ENCODE data around the gene LTN1. TPM values are rescaled to one million over a fixed set of nuclear protein-coding genes. Genes with fewer than 3 reads are reported as not detected.

Gene LTN1
- total RNA-seq, 1 donor from 2014 or later, result 28.9 TPM

GRCh38 chr21:28908351-28908750, 84.3 kb downstream of the LTN1 start:
- no peak overlapping the region for H3K27ac Mint-ChIP-seq (ENCODE audit: unreplicated experiment)
- H3K36me3 Mint-ChIP-seq (ENCODE audit: low read depth, unreplicated experiment), result no peaks in the 10 kb centered on the region
- Histone ChIP-seq H3K9me3 (ENCODE audit: insufficient read depth, low read depth, low read length) (no peaks in the 10 kb centered on the region), H3K4me2 (ENCODE audit: low read length) (no peak overlapping the region), H3K79me2 (ENCODE audit: insufficient read depth, low read length) (no peaks in the 10 kb centered on the region), H3K4me3 (ENCODE audit: insufficient read depth, low read depth, low read length) (no peak overlapping the region), H3K27me3 (ENCODE audit: insufficient read depth, low read length) (no peaks in the 10 kb centered on the region), H4K20me1 (ENCODE audit: insufficient read depth, low read length) (no peaks in the 10 kb centered on the region), H3K4me1 (ENCODE audit: insufficient read depth, low read length) (no peaks in the 10 kb centered on the region), H3K9ac (ENCODE audit: low read length) (no peak overlapping the region), H3K27ac (ENCODE audit: low read depth, low read length) (no peak overlapping the region), H3K36me3 (ENCODE audit: insufficient read depth, low read length) (no peaks in the 10 kb centered on the region), H2AFZ (ENCODE audit: low read depth, low read length) (no peak overlapping the region)
- TF ChIP-seq CTCF (IDR thresholded peaks at IDR 0.05; ENCODE audit: insufficient read depth, low read depth, low read length) (no peak), EZH2 (IDR thresholded peaks at IDR 0.05; ENCODE audit: insufficient read depth, low read length) (no peak)
- no peaks in the 10 kb centered on the region for H3K27me3 Mint-ChIP-seq (ENCODE audit: low read depth, unreplicated experiment)
- no peaks in the 10 kb centered on the region for H3K9me3 Mint-ChIP-seq (ENCODE audit: unreplicated experiment)
- no peaks in the 10 kb centered on the region for H3K4me1 Mint-ChIP-seq (ENCODE audit: low read depth, unreplicated experiment)
- H3K4me3 Mint-ChIP-seq (ENCODE audit: unreplicated experiment), result no peak overlapping the region
- FAIRE-seq (no peak), DNase-seq (ENCODE audit: low read depth) (no peak)

- Histone ChIP-seq H2AFZ (ENCODE audit: low read depth, low read length) (no peak overlapping the region), H3K79me2 (ENCODE audit: insufficient read depth, low read length) (no peaks in the 10 kb centered on the region), H3K36me3 (ENCODE audit: insufficient read depth, low read length) (no peaks in the 10 kb centered on the region), H3K4me1 (ENCODE audit: insufficient read depth, low read length) (no peaks in the 10 kb centered on the region), H3K27ac (ENCODE audit: low read depth, low read length) (no peak overlapping the region), H4K20me1 (ENCODE audit: insufficient read depth, low read length) (no peaks in the 10 kb centered on the region), H3K9me3 (ENCODE audit: insufficient read depth, low read depth, low read length) (no peaks in the 10 kb centered on the region), H3K27me3 (ENCODE audit: insufficient read depth, low read length) (no peaks in the 10 kb centered on the region), H3K4me3 (ENCODE audit: insufficient read depth, low read depth, low read length) (no peak overlapping the region), H3K4me2 (ENCODE audit: low read length) (no peak overlapping the region), H3K9ac (ENCODE audit: low read length) (no peak overlapping the region)
- FAIRE-seq (no peak), DNase-seq (ENCODE audit: low read depth) (no peak)
- Mint-ChIP-seq H3K36me3 (ENCODE audit: low read depth, unreplicated experiment) (no peaks in the 10 kb centered on the region), H3K27me3 (ENCODE audit: low read depth, unreplicated experiment) (no peaks in the 10 kb centered on the region), H3K4me3 (ENCODE audit: unreplicated experiment) (no peak overlapping the region), H3K27ac (ENCODE audit: unreplicated experiment) (no peak overlapping the region), H3K4me1 (ENCODE audit: low read depth, unreplicated experiment) (no peaks in the 10 kb centered on the region), H3K9me3 (ENCODE audit: unreplicated experiment) (no peaks in the 10 kb centered on the region)
- TF ChIP-seq EZH2 (IDR thresholded peaks at IDR 0.05; ENCODE audit: insufficient read depth, low read length) (no peak), CTCF (IDR thresholded peaks at IDR 0.05; ENCODE audit: insufficient read depth, low read depth, low read length) (no peak)
Observed at GRCh38 chr21:28906841-28907240, 85.8 kb downstream of the LTN1 start.

GRCh38 chr21:28906236-28906635, 86.4 kb downstream of the LTN1 start:
- no peaks in the 10 kb centered on the region for H3K79me2 ChIP-seq (ENCODE audit: insufficient read depth, low read length)
- H2AFZ ChIP-seq (ENCODE audit: low read depth, low read length), result no peak overlapping the region
- TF ChIP-seq CTCF (IDR thresholded peaks at IDR 0.05; ENCODE audit: insufficient read depth, low read depth, low read length), result no peak
- no peak for TF ChIP-seq EZH2 (IDR thresholded peaks at IDR 0.05; ENCODE audit: insufficient read depth, low read length)
- Mint-ChIP-seq H3K4me3 (ENCODE audit: unreplicated experiment) (no peak overlapping the region), H3K36me3 (ENCODE audit: low read depth, unreplicated experiment) (no peaks in the 10 kb centered on the region), H3K27me3 (ENCODE audit: low read depth, unreplicated experiment) (no peaks in the 10 kb centered on the region), H3K4me1 (ENCODE audit: low read depth, unreplicated experiment) (no peaks in the 10 kb centered on the region), H3K9me3 (ENCODE audit: unreplicated experiment) (no peaks in the 10 kb centered on the region), H3K27ac (ENCODE audit: unreplicated experiment) (no peak overlapping the region)
- no peak overlapping the region for H3K4me2 ChIP-seq (ENCODE audit: low read length)
- no peak overlapping the region for H3K4me3 ChIP-seq (ENCODE audit: insufficient read depth, low read depth, low read length)
- H3K27ac ChIP-seq (ENCODE audit: low read depth, low read length), result no peak overlapping the region
- FAIRE-seq (no peak), DNase-seq (ENCODE audit: low read depth) (no peak)
- H4K20me1 ChIP-seq (ENCODE audit: insufficient read depth, low read length), result no peaks in the 10 kb centered on the region
- H3K36me3 ChIP-seq (ENCODE audit: insufficient read depth, low read length), result no peaks in the 10 kb centered on the region
- H3K9me3 ChIP-seq (ENCODE audit: insufficient read depth, low read depth, low read length), result no peaks in the 10 kb centered on the region
- H3K9ac ChIP-seq (ENCODE audit: low read length), result no peak overlapping the region
- no peaks in the 10 kb centered on the region for H3K4me1 ChIP-seq (ENCODE audit: insufficient read depth, low read length)
- no peaks in the 10 kb centered on the region for H3K27me3 ChIP-seq (ENCODE audit: insufficient read depth, low read length)

Data from astrocyte (in vitro differentiated cells and primary cell).